Tibial artery (tissue), 4 donors: ENCODE measurements around the gene SLC45A2.
"Not testable (repeated sequence)": the region's sequence is repeated elsewhere in the genome, so short reads cannot be mapped to it uniquely, and the experiment has no call there.

Experiments
- DNase-seq, 2 donors: peaks; one replicate each; pipeline ENCODE4 v3.0.0-alpha.2; 2019
- H3K27ac ChIP-seq, 2 donors: fragments of 200-600 bp; sonication (generic) in 1 of 2; 1 replicate in 1 of 2; 2 replicates in 1 of 2; pipeline ENCODE4 v1.5.1; 2018 to 2019; ENCODE audit warnings: mild to moderate bottlenecking in 1 of 2
- H3K27me3 ChIP-seq, 2 donors: fragments of 200-600 bp; sonication (generic) in 1 of 2; one replicate each; pipeline versions ENCODE4 v1.5.1 to v1.6.0; 2016 to 2019
- H3K36me3 ChIP-seq, 3 donors: fragments of 200-600 bp; sonication (generic) in 2 of 3; one replicate each; pipeline ENCODE4 v1.5.1; 2016 to 2019; ENCODE audit warnings: mild to moderate bottlenecking in 2 of 3
- H3K4me1 ChIP-seq, 4 donors: fragments of 200-600 bp; sonication (generic) in 2 of 4; 1 replicate in 3 of 4; 2 replicates in 1 of 4; pipeline ENCODE4 v1.5.1; 2016 to 2019
- H3K4me3 ChIP-seq, 2 donors: fragments of 200-600 bp; sonication (generic) in 1 of 2; 1 replicate in 1 of 2; 2 replicates in 1 of 2; pipeline ENCODE4 v1.5.1; 2018 to 2019; ENCODE audit warnings: mild to moderate bottlenecking in 2 of 2
- H3K9me3 ChIP-seq, 3 donors: fragments of 200-600 bp; sonication (generic) in 1 of 3; one replicate each; pipeline ENCODE4 v1.5.1; 2016 to 2019
- intact Hi-C: fragments of 100-400 bp; cut with DNase I; formaldehyde crosslinking; loops from one replicate; pipeline ENCODE4 v1.15.0; 2023; ENCODE audit warnings: low total_unique reads
- TF ChIP-seq, protein P1 (sequence below), 2 experiments: fragments of 200-600 bp in 1 of 2; fragments of 450-650 bp in 1 of 2; IDR thresholded peaks; one replicate each; pipeline ENCODE4 v1.5.1; 2017 to 2019; ENCODE audit warnings: antibody characterized with exemption in 2 of 2, mild to moderate bottlenecking in 1 of 2, moderate library complexity in 1 of 2

Gene SLC45A2

GRCh38 chr5:33968211-33969005 is 16.1 kb downstream of the SLC45A2 start:
- H3K9me3 ChIP-seq: no peaks in the 10 kb centered on the region
- TF ChIP-seq, protein P1, sequence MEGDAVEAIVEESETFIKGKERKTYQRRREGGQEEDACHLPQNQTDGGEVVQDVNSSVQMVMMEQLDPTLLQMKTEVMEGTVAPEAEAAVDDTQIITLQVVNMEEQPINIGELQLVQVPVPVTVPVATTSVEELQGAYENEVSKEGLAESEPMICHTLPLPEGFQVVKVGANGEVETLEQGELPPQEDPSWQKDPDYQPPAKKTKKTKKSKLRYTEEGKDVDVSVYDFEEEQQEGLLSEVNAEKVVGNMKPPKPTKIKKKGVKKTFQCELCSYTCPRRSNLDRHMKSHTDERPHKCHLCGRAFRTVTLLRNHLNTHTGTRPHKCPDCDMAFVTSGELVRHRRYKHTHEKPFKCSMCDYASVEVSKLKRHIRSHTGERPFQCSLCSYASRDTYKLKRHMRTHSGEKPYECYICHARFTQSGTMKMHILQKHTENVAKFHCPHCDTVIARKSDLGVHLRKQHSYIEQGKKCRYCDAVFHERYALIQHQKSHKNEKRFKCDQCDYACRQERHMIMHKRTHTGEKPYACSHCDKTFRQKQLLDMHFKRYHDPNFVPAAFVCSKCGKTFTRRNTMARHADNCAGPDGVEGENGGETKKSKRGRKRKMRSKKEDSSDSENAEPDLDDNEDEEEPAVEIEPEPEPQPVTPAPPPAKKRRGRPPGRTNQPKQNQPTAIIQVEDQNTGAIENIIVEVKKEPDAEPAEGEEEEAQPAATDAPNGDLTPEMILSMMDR (IDR thresholded peaks at IDR 0.05): no peak
- no peaks in the 10 kb centered on the region for H3K27me3 ChIP-seq
- H3K36me3 ChIP-seq: no peaks in the 10 kb centered on the region
- intact Hi-C loops: no loop called here
- H3K4me3 ChIP-seq: no peak overlapping the region
- no peak for DNase-seq
- no peaks in the 10 kb centered on the region for H3K4me1 ChIP-seq
- H3K27ac ChIP-seq: no peak overlapping the region

- Histone ChIP-seq H3K4me1 (no peaks in the 10 kb centered on the region), H3K27ac (no peak overlapping the region), H3K27me3 (no peaks in the 10 kb centered on the region), H3K9me3 (no peaks in the 10 kb centered on the region), H3K36me3 (no peaks in the 10 kb centered on the region), H3K4me3 (no peak overlapping the region)
- DNase-seq: no peak
- TF ChIP-seq, protein P1 (IDR thresholded peaks at IDR 0.05): no peak
- intact Hi-C loops: no loop called here
Measured at GRCh38 chr5:33966805-33967204, 17.7 kb downstream of the SLC45A2 start.

DNA sequence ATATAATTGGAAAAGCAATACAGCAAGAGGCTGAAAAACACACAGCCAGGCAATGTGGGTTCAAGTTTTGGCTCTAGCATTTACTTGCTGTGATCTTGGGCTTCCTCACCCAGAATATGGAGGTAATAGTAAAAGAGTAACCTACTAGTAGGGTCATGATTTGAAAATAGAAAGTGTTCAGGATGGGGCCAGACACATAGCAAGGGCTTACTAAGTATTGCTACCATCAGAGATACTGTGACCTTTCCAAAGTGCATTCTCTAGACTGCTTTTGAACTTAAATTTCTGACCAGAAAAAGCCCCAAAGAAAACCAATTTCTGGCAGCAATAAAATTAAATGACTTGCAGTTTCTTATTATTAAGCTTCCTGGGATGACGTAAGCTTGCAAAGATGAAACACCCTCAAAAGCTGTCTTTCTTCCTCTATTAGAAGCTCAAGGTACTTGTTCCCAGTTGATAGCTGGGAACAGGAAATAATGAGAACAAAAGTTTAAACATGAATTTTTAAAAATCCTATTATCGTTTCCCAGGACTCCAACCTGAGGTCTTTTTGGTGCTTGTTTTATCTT is 20.3 kb downstream of the SLC45A2 start:
- H3K36me3 ChIP-seq: no peaks in the 10 kb centered on the region
- no peaks in the 10 kb centered on the region for H3K9me3 ChIP-seq
- no peaks in the 10 kb centered on the region for H3K4me1 ChIP-seq
- TF ChIP-seq, protein P1 (IDR thresholded peaks at IDR 0.05): no peak
- intact Hi-C loops: no loop called here
- H3K27me3 ChIP-seq: no peaks in the 10 kb centered on the region
- H3K27ac ChIP-seq: no peak overlapping the region
- DNase-seq: no peak
- no peak overlapping the region for H3K4me3 ChIP-seq

DNA sequence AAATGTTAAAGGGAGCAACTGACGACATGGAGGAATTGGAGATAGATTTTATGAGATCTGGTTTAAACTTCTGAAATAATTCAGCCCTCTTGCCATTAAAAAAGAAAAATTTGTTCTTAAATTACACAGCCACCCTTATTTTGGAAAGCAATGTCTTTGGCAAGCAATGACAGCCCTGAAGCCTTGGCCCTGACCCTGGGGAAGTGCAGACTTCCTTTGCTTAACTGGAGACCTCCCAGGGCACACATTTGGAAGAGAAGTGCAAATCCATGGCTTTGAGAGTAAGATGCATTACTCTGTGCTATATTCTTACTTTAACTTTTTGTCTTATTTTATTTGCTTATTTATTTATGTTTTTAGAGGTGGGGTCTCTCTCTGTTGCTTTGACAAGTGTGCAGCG is 26.3 kb downstream of the SLC45A2 start:
- DNase-seq: no peak
- intact Hi-C loops: no loop called here
- no peaks in the 10 kb centered on the region for H3K27me3 ChIP-seq
- TF ChIP-seq, protein P1 (IDR thresholded peaks at IDR 0.05): no peak
- no peaks in the 10 kb centered on the region for H3K4me1 ChIP-seq
- H3K9me3 ChIP-seq: peaks cover 0 to 6% (median 0%) of the 10 kb centered on the region in 3 donors
- no peaks in the 10 kb centered on the region for H3K36me3 ChIP-seq
- H3K27ac ChIP-seq: no peak overlapping the region
- no peak overlapping the region for H3K4me3 ChIP-seq

GRCh38 chr5:33957577-33958150 is 26.8 kb downstream of the SLC45A2 start:
- H3K27ac ChIP-seq: no peak overlapping the region
- TF ChIP-seq, protein P1 (IDR thresholded peaks at IDR 0.05): no peak
- H3K27me3 ChIP-seq: no peaks in the 10 kb centered on the region
- H3K36me3 ChIP-seq: no peaks in the 10 kb centered on the region
- H3K4me3 ChIP-seq: no peak overlapping the region
- H3K9me3 ChIP-seq: peaks cover 0 to 6% (median 0%) of the 10 kb centered on the region in 3 donors
- intact Hi-C loops: no loop called here
- no peak for DNase-seq
- no peaks in the 10 kb centered on the region for H3K4me1 ChIP-seq

DNA sequence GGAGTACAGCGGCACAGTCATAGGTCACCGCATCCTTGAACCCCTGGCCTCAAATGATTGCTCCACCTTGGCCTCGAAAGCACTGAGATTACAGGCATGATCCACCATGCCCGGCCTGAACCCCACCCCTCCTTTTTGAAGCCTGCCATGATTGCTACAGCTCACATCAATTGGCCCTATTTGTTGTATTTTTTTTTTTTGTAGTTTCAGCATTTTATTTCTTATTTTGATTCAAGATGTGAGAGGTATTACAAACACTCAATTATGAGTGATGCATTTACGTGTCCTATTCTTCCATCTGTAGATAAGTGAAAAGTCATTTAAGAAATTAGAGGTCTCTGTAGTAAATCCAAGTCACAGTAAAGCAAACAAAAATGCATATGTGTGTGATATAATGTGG is 32.3 kb downstream of the SLC45A2 start:
- H3K9me3 ChIP-seq, H3K4me1 ChIP-seq, intact Hi-C loops, DNase-seq, H3K36me3 ChIP-seq, H3K4me3 ChIP-seq, H3K27me3 ChIP-seq, H3K27ac ChIP-seq: not testable (repeated sequence)
